ENCODE data around the gene SCRN2. TPM values are rescaled to one million over a fixed set of nuclear protein-coding genes. Genes with fewer than 3 reads are reported as not detected.

Gene SCRN2
- total and polyA plus RNA-seq, 2 of the 13 experiments (the other 11 are each of a cell fraction or from before 2014, with no cell fraction given) = 21.7 to 29.5 TPM

DNA sequence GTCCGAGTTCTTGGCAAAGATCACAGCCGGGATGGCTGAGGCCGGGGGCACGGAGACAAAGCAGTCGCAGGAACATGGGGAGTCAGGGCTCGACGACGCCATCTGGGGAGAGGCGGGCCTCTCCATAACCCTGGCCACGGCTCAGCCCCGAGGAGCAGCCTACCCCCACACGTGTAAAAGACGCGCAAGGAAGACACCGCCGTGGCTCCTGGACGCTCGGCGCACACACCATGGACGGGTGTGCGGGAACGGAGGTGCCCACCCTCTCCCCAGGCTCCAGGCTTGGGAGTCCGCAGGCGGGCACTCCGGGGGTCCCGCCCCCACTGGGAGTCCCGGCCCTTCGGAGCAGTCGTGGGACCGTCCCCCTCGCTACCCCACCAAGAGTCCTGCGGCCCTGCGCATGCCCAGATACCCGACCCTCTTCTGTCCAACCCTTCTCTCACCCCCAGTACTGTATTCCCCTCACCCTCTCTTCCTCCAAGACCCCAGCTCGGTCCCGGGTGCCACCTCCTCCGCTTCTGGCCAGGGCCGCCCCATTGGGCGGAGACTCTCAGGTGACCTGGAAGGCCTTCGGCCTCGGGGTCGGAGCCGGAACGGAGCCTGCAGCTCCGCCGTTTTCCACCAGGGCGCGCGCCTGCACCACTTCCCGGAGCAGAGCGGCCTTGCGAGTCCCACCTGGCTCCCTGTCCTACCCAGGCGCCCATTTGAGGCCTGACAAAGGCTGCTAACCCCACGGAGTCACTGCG is at the start of gene SCRN2 (continued):
- TF ChIP-seq, protein P1, sequence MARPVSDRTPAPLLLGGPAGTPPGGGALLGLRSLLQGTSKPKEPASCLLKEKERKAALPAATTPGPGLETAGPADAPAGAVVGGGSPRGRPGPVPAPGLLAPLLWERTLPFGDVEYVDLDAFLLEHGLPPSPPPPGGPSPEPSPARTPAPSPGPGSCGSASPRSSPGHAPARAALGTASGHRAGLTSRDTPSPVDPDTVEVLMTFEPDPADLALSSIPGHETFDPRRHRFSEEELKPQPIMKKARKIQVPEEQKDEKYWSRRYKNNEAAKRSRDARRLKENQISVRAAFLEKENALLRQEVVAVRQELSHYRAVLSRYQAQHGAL (CRISPR knock-in tag; IDR thresholded peaks at IDR 0.05; ENCODE audit: not compliant biosample characterization) = no peak
- TF ChIP-seq RBM22 (optimal IDR thresholded peaks at IDR 0.05; ENCODE audit: low read length) (no peak), ZNF337 (CRISPR knock-in tag; IDR thresholded peaks at IDR 0.05; ENCODE audit: borderline replicate concordance, low read depth) (peak; percentile 86; the same call in 1 of the 2 replicates), ZNF138 (CRISPR knock-in tag; IDR thresholded peaks at IDR 0.05; ENCODE audit: low read depth) (peak; percentile 77), ZNF354B (CRISPR knock-in tag; IDR thresholded peaks at IDR 0.05) (0 out of 2 replicates have a peak, but pooled peaks have one; percentile 27), RFX5 (IDR thresholded peaks at IDR 0.05; ENCODE audit: low read depth, low read length) (no peak), ZNF883 (CRISPR knock-in tag; IDR thresholded peaks at IDR 0.05; ENCODE audit: not compliant biosample characterization) (peak; percentile 88), ZNF292 (CRISPR knock-in tag; IDR thresholded peaks at IDR 0.05; ENCODE audit: borderline replicate concordance, low read depth) (peak; percentile 65; the same call in 1 of the 2 replicates), TSC22D2 (CRISPR knock-in tag; IDR thresholded peaks at IDR 0.05; ENCODE audit: borderline replicate concordance) (peak; percentile 53; the same call in 1 of the 2 replicates), NFYC (CRISPR knock-in tag; IDR thresholded peaks at IDR 0.05) (peak; percentile 74), RNF2 (conservative IDR thresholded peaks at IDR 0.05; ENCODE audit: low read depth) (0 out of 2 replicates have a peak, but pooled peaks have one; percentile 55), ZFP36L1 (CRISPR knock-in tag; IDR thresholded peaks at IDR 0.05) (peak; percentile 60; the same call in 1 of the 2 replicates), ZMYM3 (CRISPR knock-in tag; IDR thresholded peaks at IDR 0.05) (peak; percentile 49)
- TF ChIP-seq, protein P2, sequence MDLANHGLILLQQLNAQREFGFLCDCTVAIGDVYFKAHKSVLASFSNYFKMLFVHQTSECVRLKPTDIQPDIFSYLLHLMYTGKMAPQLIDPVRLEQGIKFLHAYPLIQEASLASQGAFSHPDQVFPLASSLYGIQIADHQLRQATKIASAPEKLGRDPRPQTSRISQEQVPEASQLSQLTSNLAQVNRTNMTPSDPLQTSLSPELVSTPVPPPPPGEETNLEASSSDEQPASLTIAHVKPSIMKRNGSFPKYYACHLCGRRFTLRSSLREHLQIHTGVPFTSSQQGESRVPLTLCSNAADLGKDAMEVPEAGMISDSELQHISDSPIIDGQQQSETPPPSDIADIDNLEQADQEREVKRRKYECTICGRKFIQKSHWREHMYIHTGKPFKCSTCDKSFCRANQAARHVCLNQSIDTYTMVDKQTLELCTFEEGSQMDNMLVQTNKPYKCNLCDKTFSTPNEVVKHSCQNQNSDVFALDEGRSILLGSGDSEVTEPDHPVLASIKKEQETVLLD (CRISPR knock-in tag; IDR thresholded peaks at IDR 0.05; ENCODE audit: low read depth) = no peak
- TF ChIP-seq, protein P3, sequence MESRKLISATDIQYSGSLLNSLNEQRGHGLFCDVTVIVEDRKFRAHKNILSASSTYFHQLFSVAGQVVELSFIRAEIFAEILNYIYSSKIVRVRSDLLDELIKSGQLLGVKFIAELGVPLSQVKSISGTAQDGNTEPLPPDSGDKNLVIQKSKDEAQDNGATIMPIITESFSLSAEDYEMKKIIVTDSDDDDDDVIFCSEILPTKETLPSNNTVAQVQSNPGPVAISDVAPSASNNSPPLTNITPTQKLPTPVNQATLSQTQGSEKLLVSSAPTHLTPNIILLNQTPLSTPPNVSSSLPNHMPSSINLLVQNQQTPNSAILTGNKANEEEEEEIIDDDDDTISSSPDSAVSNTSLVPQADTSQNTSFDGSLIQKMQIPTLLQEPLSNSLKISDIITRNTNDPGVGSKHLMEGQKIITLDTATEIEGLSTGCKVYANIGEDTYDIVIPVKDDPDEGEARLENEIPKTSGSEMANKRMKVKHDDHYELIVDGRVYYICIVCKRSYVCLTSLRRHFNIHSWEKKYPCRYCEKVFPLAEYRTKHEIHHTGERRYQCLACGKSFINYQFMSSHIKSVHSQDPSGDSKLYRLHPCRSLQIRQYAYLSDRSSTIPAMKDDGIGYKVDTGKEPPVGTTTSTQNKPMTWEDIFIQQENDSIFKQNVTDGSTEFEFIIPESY (CRISPR knock-in tag; IDR thresholded peaks at IDR 0.05) = peak; percentile 50
- TF ChIP-seq, protein P4, sequence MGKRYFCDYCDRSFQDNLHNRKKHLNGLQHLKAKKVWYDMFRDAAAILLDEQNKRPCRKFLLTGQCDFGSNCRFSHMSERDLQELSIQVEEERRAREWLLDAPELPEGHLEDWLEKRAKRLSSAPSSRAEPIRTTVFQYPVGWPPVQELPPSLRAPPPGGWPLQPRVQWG (CRISPR knock-in tag; IDR thresholded peaks at IDR 0.05; ENCODE audit: borderline replicate concordance, low read depth) = no peak
- TF ChIP-seq, protein P5, sequence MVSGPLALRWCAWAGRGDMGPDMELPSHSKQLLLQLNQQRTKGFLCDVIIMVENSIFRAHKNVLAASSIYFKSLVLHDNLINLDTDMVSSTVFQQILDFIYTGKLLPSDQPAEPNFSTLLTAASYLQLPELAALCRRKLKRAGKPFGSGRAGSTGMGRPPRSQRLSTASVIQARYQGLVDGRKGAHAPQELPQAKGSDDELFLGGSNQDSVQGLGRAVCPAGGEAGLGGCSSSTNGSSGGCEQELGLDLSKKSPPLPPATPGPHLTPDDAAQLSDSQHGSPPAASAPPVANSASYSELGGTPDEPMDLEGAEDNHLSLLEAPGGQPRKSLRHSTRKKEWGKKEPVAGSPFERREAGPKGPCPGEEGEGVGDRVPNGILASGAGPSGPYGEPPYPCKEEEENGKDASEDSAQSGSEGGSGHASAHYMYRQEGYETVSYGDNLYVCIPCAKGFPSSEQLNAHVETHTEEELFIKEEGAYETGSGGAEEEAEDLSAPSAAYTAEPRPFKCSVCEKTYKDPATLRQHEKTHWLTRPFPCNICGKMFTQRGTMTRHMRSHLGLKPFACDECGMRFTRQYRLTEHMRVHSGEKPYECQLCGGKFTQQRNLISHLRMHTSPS (CRISPR knock-in tag; IDR thresholded peaks at IDR 0.05; ENCODE audit: low read depth) = peak; percentile 57; the same call in 1 of the 2 replicates
- TF ChIP-seq, protein P6, sequence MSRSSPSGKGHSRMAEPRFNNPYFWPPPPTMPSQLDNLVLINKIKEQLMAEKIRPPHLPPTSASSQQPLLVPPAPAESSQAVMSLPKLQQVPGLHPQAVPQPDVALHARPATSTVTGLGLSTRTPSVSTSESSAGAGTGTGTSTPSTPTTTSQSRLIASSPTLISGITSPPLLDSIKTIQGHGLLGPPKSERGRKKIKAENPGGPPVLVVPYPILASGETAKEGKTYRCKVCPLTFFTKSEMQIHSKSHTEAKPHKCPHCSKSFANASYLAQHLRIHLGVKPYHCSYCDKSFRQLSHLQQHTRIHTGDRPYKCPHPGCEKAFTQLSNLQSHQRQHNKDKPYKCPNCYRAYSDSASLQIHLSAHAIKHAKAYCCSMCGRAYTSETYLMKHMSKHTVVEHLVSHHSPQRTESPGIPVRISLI (CRISPR knock-in tag; IDR thresholded peaks at IDR 0.05; ENCODE audit: borderline replicate concordance) = peak; percentile 31; the same call in 1 of the 2 replicates

Measured in HepG2 (cell line).